Esophagus squamous epithelium (tissue), 4 donors: ENCODE results near the gene OR51L1.

ENCODE experiments used
- POLR2A ChIP-seq, 4 donors: fragments of 450-650 bp; IDR thresholded peaks; one replicate each; pipeline ENCODE4 v1.6.1; 2017; ENCODE audit warnings: antibody characterized with exemption in 4 of 4, mild to moderate bottlenecking in 4 of 4, moderate library complexity in 3 of 4
- TF ChIP-seq, protein P1 (sequence below), 6 experiments: fragments of 450-650 bp in 4 of 6; fragments of 200-600 bp in 2 of 6; sonication (generic) in 2 of 6; IDR thresholded peaks; one replicate each; pipeline ENCODE4 v1.5.1; 2016 to 2019; ENCODE audit warnings: antibody characterized with exemption in 6 of 6, mild to moderate bottlenecking in 4 of 6, moderate library complexity in 4 of 6

DNA sequence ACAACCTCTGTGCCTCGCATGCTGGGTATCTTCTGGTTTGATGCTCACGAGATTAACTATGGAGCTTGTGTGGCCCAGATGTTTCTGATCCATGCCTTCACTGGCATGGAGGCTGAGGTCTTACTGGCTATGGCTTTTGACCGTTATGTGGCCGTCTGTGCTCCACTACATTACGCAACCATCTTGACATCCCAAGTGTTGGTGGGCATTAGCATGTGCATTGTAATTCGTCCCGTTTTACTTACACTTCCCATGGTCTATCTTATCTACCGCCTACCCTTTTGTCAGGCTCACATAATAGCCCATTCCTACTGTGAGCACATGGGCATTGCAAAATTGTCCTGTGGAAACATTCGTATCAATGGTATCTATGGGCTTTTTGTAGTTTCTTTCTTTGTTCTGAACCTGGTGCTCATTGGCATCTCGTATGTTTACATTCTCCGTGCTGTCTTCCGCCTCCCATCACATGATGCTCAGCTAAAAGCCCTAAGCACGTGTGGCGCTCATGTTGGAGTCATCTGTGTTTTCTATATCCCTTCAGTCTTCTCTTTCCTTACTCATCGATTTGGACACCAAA is 52.2 kb downstream of the OR51L1 start:
- TF ChIP-seq, protein P1, sequence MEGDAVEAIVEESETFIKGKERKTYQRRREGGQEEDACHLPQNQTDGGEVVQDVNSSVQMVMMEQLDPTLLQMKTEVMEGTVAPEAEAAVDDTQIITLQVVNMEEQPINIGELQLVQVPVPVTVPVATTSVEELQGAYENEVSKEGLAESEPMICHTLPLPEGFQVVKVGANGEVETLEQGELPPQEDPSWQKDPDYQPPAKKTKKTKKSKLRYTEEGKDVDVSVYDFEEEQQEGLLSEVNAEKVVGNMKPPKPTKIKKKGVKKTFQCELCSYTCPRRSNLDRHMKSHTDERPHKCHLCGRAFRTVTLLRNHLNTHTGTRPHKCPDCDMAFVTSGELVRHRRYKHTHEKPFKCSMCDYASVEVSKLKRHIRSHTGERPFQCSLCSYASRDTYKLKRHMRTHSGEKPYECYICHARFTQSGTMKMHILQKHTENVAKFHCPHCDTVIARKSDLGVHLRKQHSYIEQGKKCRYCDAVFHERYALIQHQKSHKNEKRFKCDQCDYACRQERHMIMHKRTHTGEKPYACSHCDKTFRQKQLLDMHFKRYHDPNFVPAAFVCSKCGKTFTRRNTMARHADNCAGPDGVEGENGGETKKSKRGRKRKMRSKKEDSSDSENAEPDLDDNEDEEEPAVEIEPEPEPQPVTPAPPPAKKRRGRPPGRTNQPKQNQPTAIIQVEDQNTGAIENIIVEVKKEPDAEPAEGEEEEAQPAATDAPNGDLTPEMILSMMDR (IDR thresholded peaks at IDR 0.05): no peak
- TF ChIP-seq POLR2A (IDR thresholded peaks at IDR 0.05): no peak
